ENCODE results near the gene CEP55. TPM values are rescaled to one million over a fixed set of nuclear protein-coding genes. Genes with fewer than 3 reads are reported as not detected.

The CEP55 gene
- polyA plus RNA-seq, 4 donors, result 0.27 to 21.7 (median 3.2) TPM

- H3K27ac ChIP-seq (ENCODE audit: low read depth in 1 of 3, low read length in 2 of 3), result no peak overlapping the region
- peaks cover 7 to 54% (median 24%) of the 10 kb centered on the region in 3 donors for H3K27me3 ChIP-seq (ENCODE audit: control insufficient read depth in 3 of 3, insufficient read depth in 3 of 3, low read length in 3 of 3)
- DNase-seq (no peak), FAIRE-seq (no peak)
- no peaks in the 10 kb centered on the region for H3K4me1 ChIP-seq (ENCODE audit: control insufficient read depth in 3 of 3, insufficient read depth in 2 of 3, low read depth in 1 of 3, low read length in 2 of 3)
- H3K36me3 ChIP-seq (ENCODE audit: control insufficient read depth in 3 of 3, insufficient read depth in 2 of 3, low read depth in 1 of 3, low read length in 3 of 3), result no peaks in the 10 kb centered on the region
- WGBS, 3 donors, result 13 to 17% (median 16%) methylated on average over 33 of the region's 33 CpGs
- peak overlapping the region in 1 of 3 donors; percentile 12 for H3K4me3 ChIP-seq (ENCODE audit: low read depth in 1 of 3, low read length in 3 of 3)
- no peaks in the 10 kb centered on the region for H3K9me3 ChIP-seq (ENCODE audit: control insufficient read depth in 2 of 2, insufficient read depth in 1 of 2, low read depth in 1 of 2, low read length in 1 of 2)
These were observed 71.1 kb downstream of the CEP55 start for GRCh38 chr10:93567277-93568104.

DNA sequence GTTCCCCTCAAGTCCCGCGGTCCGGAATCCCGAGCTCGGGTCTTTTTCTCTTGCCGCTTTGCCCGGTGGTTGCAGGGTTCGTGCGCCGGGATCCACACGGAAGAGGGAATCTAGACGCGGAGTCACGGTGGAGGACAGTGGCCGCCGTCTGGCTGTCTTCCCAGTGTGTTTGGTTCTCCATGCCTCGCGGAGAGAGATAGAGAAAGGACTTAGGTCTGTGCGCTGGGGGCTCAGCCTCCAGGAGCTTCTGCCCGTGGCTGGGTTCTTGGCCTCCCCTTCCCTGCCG lies 71.6 kb downstream of the CEP55 start:
- Histone ChIP-seq H3K27ac (ENCODE audit: low read depth in 1 of 3, low read length in 2 of 3) (no peak overlapping the region), H3K9me3 (ENCODE audit: control insufficient read depth in 2 of 2, insufficient read depth in 1 of 2, low read depth in 1 of 2, low read length in 1 of 2) (no peaks in the 10 kb centered on the region), H3K4me1 (ENCODE audit: control insufficient read depth in 3 of 3, insufficient read depth in 2 of 3, low read depth in 1 of 3, low read length in 2 of 3) (no peaks in the 10 kb centered on the region), H3K36me3 (ENCODE audit: control insufficient read depth in 3 of 3, insufficient read depth in 2 of 3, low read depth in 1 of 3, low read length in 3 of 3) (no peaks in the 10 kb centered on the region), H3K4me3 (ENCODE audit: low read depth in 1 of 3, low read length in 3 of 3) (peak overlapping the region in 1 of 3 donors; percentile 7), H3K27me3 (ENCODE audit: control insufficient read depth in 3 of 3, insufficient read depth in 3 of 3, low read length in 3 of 3) (peaks cover 7 to 54% (median 24%) of the 10 kb centered on the region in 3 donors)
- 10 to 13% (median 11%) methylated on average over 20 to 21 of the region's 21 CpGs for WGBS, 3 donors
- FAIRE-seq (no peak), DNase-seq (no peak)

DNA sequence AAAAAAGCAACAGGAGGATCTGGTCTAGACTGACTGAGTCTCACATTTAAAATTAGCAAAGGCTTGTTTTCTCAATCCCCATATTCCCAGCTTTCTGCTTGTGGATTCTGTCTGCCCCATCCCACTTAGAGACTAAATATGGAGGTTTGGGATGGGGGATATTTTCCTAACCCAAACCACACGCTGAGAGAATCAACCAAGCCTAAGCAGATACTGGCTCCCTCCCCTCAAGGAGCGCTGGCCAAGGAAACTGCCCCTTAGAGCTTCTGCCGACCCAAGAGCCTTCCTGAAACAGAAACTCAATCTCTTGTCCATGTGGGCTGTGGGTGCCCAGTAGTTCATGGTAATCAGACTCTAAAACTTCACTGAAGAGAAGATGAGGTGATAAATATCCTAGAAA lies 74.0 kb downstream of the CEP55 start:
- no peaks in the 10 kb centered on the region for H3K9me3 ChIP-seq (ENCODE audit: control insufficient read depth in 2 of 2, insufficient read depth in 1 of 2, low read depth in 1 of 2, low read length in 1 of 2)
- FAIRE-seq (no peak), DNase-seq (no peak)
- no peaks in the 10 kb centered on the region for H3K4me1 ChIP-seq (ENCODE audit: control insufficient read depth in 3 of 3, insufficient read depth in 2 of 3, low read depth in 1 of 3, low read length in 2 of 3)
- 55 to 76% (median 67%) methylated on average over 3 of the region's 3 CpGs for WGBS, 3 donors
- no peaks in the 10 kb centered on the region for H3K36me3 ChIP-seq (ENCODE audit: control insufficient read depth in 3 of 3, insufficient read depth in 2 of 3, low read depth in 1 of 3, low read length in 3 of 3)
- H3K4me3 ChIP-seq (ENCODE audit: low read depth in 1 of 3, low read length in 3 of 3), result no peak overlapping the region
- H3K27me3 ChIP-seq (ENCODE audit: control insufficient read depth in 3 of 3, insufficient read depth in 3 of 3, low read length in 3 of 3), result peaks cover 8 to 49% (median 24%) of the 10 kb centered on the region in 3 donors
- H3K27ac ChIP-seq (ENCODE audit: low read depth in 1 of 3, low read length in 2 of 3), result no peak overlapping the region

- H3K9me3 ChIP-seq (ENCODE audit: control insufficient read depth in 2 of 2, insufficient read depth in 1 of 2, low read depth in 1 of 2, low read length in 1 of 2), result no peaks in the 10 kb centered on the region
- DNase-seq, result no peak
- WGBS, 3 donors, result 88 to 93% (median 89%) methylated on average over 2 of the region's 2 CpGs
- H3K27me3 ChIP-seq (ENCODE audit: control insufficient read depth in 3 of 3, insufficient read depth in 3 of 3, low read length in 3 of 3), result peaks cover 4 to 30% (median 17%) of the 10 kb centered on the region in 3 donors
- no peak overlapping the region for H3K4me3 ChIP-seq (ENCODE audit: low read depth in 1 of 3, low read length in 3 of 3)
- no peaks in the 10 kb centered on the region for H3K36me3 ChIP-seq (ENCODE audit: control insufficient read depth in 3 of 3, insufficient read depth in 2 of 3, low read depth in 1 of 3, low read length in 3 of 3)
- no peaks in the 10 kb centered on the region for H3K4me1 ChIP-seq (ENCODE audit: control insufficient read depth in 3 of 3, insufficient read depth in 2 of 3, low read depth in 1 of 3, low read length in 2 of 3)
- no peak for FAIRE-seq
- H3K27ac ChIP-seq (ENCODE audit: low read depth in 1 of 3, low read length in 2 of 3), result no peak overlapping the region
These were observed 76.2 kb downstream of the CEP55 start for GRCh38 chr10:93572606-93573005.

GRCh38 chr10:93573051-93573909 lies 76.9 kb downstream of the CEP55 start:
- no peak for FAIRE-seq

GRCh38 chr10:93573924-93574323 lies 77.5 kb downstream of the CEP55 start:
- 65 to 77% (median 76%) methylated on average over 3 of the region's 3 CpGs for WGBS, 3 donors

More at GRCh38 chr10:93573051-93573909, 76.9 kb downstream of the CEP55 start:
- Histone ChIP-seq H3K27ac (ENCODE audit: low read depth in 1 of 3, low read length in 2 of 3) (no peak overlapping the region), H3K4me1 (ENCODE audit: control insufficient read depth in 3 of 3, insufficient read depth in 2 of 3, low read depth in 1 of 3, low read length in 2 of 3) (no peaks in the 10 kb centered on the region), H3K27me3 (ENCODE audit: control insufficient read depth in 3 of 3, insufficient read depth in 3 of 3, low read length in 3 of 3) (peaks cover 2 to 23% (median 10%) of the 10 kb centered on the region in 3 donors), H3K4me3 (ENCODE audit: low read depth in 1 of 3, low read length in 3 of 3) (no peak overlapping the region), H3K9me3 (ENCODE audit: control insufficient read depth in 2 of 2, insufficient read depth in 1 of 2, low read depth in 1 of 2, low read length in 1 of 2) (no peaks in the 10 kb centered on the region), H3K36me3 (ENCODE audit: control insufficient read depth in 3 of 3, insufficient read depth in 2 of 3, low read depth in 1 of 3, low read length in 3 of 3) (no peaks in the 10 kb centered on the region)
- no peak for DNase-seq
- WGBS, 3 donors, result 41 to 51% (median 44%) methylated on average over 10 of the region's 10 CpGs

DNA sequence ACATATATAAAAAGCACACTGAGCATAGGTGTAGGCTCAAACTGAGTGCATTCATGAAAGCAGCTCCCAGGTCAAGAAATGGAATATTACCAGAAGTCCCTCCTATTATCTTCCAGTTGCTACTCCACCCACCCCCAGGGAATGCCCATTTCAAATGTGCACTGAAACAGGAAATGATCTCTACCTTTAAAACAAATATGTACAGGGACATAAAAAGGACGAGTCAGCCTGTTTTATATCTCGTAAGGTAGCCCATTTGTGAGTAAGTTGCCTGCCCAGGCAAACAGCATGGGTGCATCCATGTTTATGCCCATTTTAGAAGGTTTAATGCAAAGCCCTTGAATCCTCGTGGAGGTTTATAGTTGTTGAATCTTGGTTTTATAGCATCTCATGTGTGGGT lies 80.5 kb downstream of the CEP55 start:
- WGBS, 3 donors, result 39 to 62% (median 58%) methylated on average over 3 of the region's 3 CpGs
- no peak for FAIRE-seq

More at GRCh38 chr10:93573924-93574323, 77.5 kb downstream of the CEP55 start:
- Histone ChIP-seq H3K4me1 (ENCODE audit: control insufficient read depth in 3 of 3, insufficient read depth in 2 of 3, low read depth in 1 of 3, low read length in 2 of 3) (peaks cover 0 to 4% (median 0%) of the 10 kb centered on the region in 3 donors), H3K36me3 (ENCODE audit: control insufficient read depth in 3 of 3, insufficient read depth in 2 of 3, low read depth in 1 of 3, low read length in 3 of 3) (no peaks in the 10 kb centered on the region), H3K27ac (ENCODE audit: low read depth in 1 of 3, low read length in 2 of 3) (no peak overlapping the region), H3K9me3 (ENCODE audit: control insufficient read depth in 2 of 2, insufficient read depth in 1 of 2, low read depth in 1 of 2, low read length in 1 of 2) (no peaks in the 10 kb centered on the region), H3K4me3 (ENCODE audit: low read depth in 1 of 3, low read length in 3 of 3) (no peak overlapping the region), H3K27me3 (ENCODE audit: control insufficient read depth in 3 of 3, insufficient read depth in 3 of 3, low read length in 3 of 3) (peaks cover 2 to 16% (median 5%) of the 10 kb centered on the region in 3 donors)
- no peak for DNase-seq
- FAIRE-seq, result no peak

DNA sequence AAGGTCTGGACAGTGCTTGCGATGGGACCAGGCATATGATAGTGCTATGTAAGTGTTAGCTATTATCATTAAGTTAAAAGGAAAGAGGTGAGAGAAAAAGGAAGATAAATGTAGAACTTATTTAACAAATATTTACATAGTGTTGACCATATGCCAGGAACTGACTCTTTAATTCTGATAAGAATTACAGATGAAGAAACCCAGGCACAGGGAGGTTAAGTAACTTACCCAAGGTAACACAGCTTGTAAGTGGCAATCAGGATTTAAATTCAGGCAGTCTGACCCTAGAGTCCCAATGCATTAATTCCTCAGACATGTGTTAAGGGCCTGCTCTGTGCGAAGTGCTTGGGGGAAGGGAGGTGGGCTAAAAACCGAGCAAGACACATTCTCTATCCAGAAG lies 81.2 kb downstream of the CEP55 start:
- H3K9me3 ChIP-seq (ENCODE audit: control insufficient read depth in 2 of 2, insufficient read depth in 1 of 2, low read depth in 1 of 2, low read length in 1 of 2), result peaks cover 0 to 11% of the 10 kb centered on the region in 2 donors
- no peak for FAIRE-seq
- WGBS, 3 donors, result 87 to 94% (median 90%) methylated on average over 3 of the region's 3 CpGs
- peaks cover 0 to 2% (median 0%) of the 10 kb centered on the region in 3 donors for H3K27me3 ChIP-seq (ENCODE audit: control insufficient read depth in 3 of 3, insufficient read depth in 3 of 3, low read length in 3 of 3)
- no peak for DNase-seq
- H3K27ac ChIP-seq (ENCODE audit: low read depth in 1 of 3, low read length in 2 of 3), result peak overlapping the region in 1 of 3 donors; percentile 34
- H3K36me3 ChIP-seq (ENCODE audit: control insufficient read depth in 3 of 3, insufficient read depth in 2 of 3, low read depth in 1 of 3, low read length in 3 of 3), result no peaks in the 10 kb centered on the region
- H3K4me3 ChIP-seq (ENCODE audit: low read depth in 1 of 3, low read length in 3 of 3), result no peak overlapping the region
- peaks cover 0 to 6% (median 0%) of the 10 kb centered on the region in 3 donors for H3K4me1 ChIP-seq (ENCODE audit: control insufficient read depth in 3 of 3, insufficient read depth in 2 of 3, low read depth in 1 of 3, low read length in 2 of 3)

More for the DNA sequence above, 80.5 kb downstream of the CEP55 start:
- Histone ChIP-seq H3K27me3 (ENCODE audit: control insufficient read depth in 3 of 3, insufficient read depth in 3 of 3, low read length in 3 of 3) (peaks cover 0 to 3% (median 2%) of the 10 kb centered on the region in 3 donors), H3K4me3 (ENCODE audit: low read depth in 1 of 3, low read length in 3 of 3) (no peak overlapping the region), H3K9me3 (ENCODE audit: control insufficient read depth in 2 of 2, insufficient read depth in 1 of 2, low read depth in 1 of 2, low read length in 1 of 2) (peaks cover 0 to 11% of the 10 kb centered on the region in 2 donors), H3K36me3 (ENCODE audit: control insufficient read depth in 3 of 3, insufficient read depth in 2 of 3, low read depth in 1 of 3, low read length in 3 of 3) (no peaks in the 10 kb centered on the region), H3K27ac (ENCODE audit: low read depth in 1 of 3, low read length in 2 of 3) (no peak overlapping the region), H3K4me1 (ENCODE audit: control insufficient read depth in 3 of 3, insufficient read depth in 2 of 3, low read depth in 1 of 3, low read length in 2 of 3) (peaks cover 0 to 6% (median 0%) of the 10 kb centered on the region in 3 donors)
- DNase-seq, result peak; percentile 11 to 41
